ENCODE measurements around the gene HOXC6.
"Not testable (repeated sequence)": the region's sequence is repeated elsewhere in the genome, so short reads cannot be mapped to it uniquely, and the experiment has no call there.

HOXC6 gene

GRCh38 chr12:54041097-54041690, 13.0 kb downstream of the HOXC6 start:
- no peak for DNase-seq (ENCODE audit: low spot score)

- not testable (repeated sequence) for DNase-seq (ENCODE audit: low spot score)
These were observed 13.8 kb downstream of the HOXC6 start for GRCh38 chr12:54042033-54042432.

GRCh38 chr12:54042970-54043853, 15.0 kb downstream of the HOXC6 start:
- no peak for DNase-seq (ENCODE audit: low spot score)

- no peak for DNase-seq (ENCODE audit: low spot score)
These were observed 16.3 kb downstream of the HOXC6 start for GRCh38 chr12:54044425-54045103.

- DNase-seq (ENCODE audit: low spot score) = no peak
These were observed 17.2 kb downstream of the HOXC6 start for GRCh38 chr12:54045401-54045800.

- no peak for DNase-seq (ENCODE audit: low spot score)
These were observed 17.8 kb downstream of the HOXC6 start for GRCh38 chr12:54045868-54046521.

- DNase-seq (ENCODE audit: low spot score) = no peak
These were observed 18.5 kb downstream of the HOXC6 start for GRCh38 chr12:54046809-54047159.

GRCh38 chr12:54047160-54047963, 19.1 kb downstream of the HOXC6 start:
- DNase-seq (ENCODE audit: low spot score) = no peak

- DNase-seq (ENCODE audit: low spot score) = no peak
These were observed 19.7 kb downstream of the HOXC6 start for GRCh38 chr12:54047964-54048303.

- DNase-seq (ENCODE audit: low spot score) = no peak
These were observed 20.3 kb downstream of the HOXC6 start for GRCh38 chr12:54048406-54049093.

- DNase-seq (ENCODE audit: low spot score) = no peak
These were observed 20.9 kb downstream of the HOXC6 start for GRCh38 chr12:54049108-54049507.

- DNase-seq (ENCODE audit: low spot score) = no peak
These were observed 22.2 kb downstream of the HOXC6 start for GRCh38 chr12:54050482-54050810.

GRCh38 chr12:54051026-54051842, 23.0 kb downstream of the HOXC6 start:
- peak; percentile 64 for DNase-seq (ENCODE audit: low spot score)

GRCh38 chr12:54051874-54052437, 23.7 kb downstream of the HOXC6 start:
- peak; percentile 67 for DNase-seq (ENCODE audit: low spot score)

- peak; percentile 49 for DNase-seq (ENCODE audit: low spot score)
These were observed 24.3 kb downstream of the HOXC6 start for GRCh38 chr12:54052438-54053002.

- DNase-seq (ENCODE audit: low spot score) = peak; percentile 72
These were observed 24.9 kb downstream of the HOXC6 start for GRCh38 chr12:54053003-54053750.

- peak; percentile 92 for DNase-seq (ENCODE audit: low spot score)
These were observed 25.8 kb downstream of the HOXC6 start, which contains the start of gene HOXC4 for GRCh38 chr12:54053751-54054741. TSS of gene HOXC4 (plus strand) at chr12:54053835. CDS start at chr12:54053923, 88 bp downstream.

Measured in HuH-7 (cell line).